Stimulated activated CD4-positive, alpha-beta T cell treated with anti-CD3 and anti-CD28 coated beads, TNF-alpha, amount 100 ng/mL, for 1 hour (primary cell): Measurements from ENCODE around the gene FAR2.
"Not testable (repeated sequence)": the region's sequence is repeated elsewhere in the genome, so short reads cannot be mapped to it uniquely, and the experiment has no call there.

Experiments used
- DNase-seq, 3 donors: peaks; one replicate each; pipeline ENCODE4 v3.0.0-alpha.2; 2020; ENCODE audit warnings: low read depth in 3 of 3, low spot score in 1 of 3

FAR2 gene

GRCh38 chr12:29320295-29321085, 171.4 kb downstream of the FAR2 start:
- no peak for DNase-seq

DNA sequence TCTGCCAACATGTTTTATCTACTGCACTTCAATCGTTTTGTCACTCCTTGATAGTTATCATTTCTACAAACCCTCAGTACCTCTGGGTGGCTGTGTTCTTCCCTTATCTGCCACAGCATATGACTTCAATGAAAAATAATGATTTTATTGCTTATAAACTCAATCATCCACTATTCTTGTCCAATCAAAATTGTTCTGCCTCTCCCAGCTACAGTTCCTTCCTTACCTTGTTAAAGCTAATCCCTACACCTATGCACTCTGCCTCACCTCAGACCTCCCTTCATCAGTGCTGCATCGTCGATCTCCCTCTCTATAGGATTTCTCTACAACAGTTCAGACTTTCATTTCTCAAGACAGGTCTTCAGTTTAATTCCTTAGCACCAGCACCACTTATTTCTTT, 173.1 kb downstream of the FAR2 start:
- DNase-seq = no peak

DNA sequence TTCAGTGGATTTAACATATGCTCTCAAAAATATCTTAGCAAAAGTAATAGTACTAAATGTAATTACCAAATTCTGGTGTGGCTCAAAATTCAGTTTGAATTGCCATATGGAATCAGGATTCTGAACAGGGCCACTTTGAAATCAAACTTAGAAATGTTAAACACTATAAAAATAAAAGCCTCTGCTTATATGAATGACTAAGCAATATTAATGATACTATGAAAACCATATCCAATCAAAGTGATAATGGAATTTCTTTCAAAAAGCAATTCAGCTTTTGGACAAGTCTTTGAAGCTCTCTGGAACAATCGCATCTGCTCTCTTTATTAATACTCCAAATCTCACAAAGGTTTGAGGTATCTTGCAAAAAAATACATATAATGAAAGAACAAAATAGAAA, 180.3 kb downstream of the FAR2 start:
- no peak for DNase-seq

- no peak for DNase-seq
Observed at GRCh38 chr12:29333178-29333577, 184.1 kb downstream of the FAR2 start.

DNA sequence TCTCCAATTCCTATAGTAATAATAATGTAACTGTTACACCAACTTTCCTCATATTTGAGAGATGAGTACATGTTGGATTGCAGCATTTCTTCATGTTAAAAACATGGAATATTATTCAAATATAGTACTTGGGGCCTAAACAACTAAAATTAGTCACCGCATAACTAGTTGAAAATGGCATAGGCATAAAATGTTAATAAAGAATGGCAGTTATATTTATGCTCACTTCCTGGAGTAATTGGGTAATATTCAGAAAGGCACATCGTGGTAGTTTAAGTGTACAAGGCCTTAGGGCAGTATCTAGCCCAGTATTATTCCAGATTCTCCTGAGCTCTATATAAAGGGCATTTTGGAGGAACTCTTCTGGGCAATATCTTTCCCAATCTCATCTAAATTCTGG, 185.9 kb downstream of the FAR2 start:
- no peak for DNase-seq

GRCh38 chr12:29337325-29337724, 188.2 kb downstream of the FAR2 start:
- no peak for DNase-seq

DNA sequence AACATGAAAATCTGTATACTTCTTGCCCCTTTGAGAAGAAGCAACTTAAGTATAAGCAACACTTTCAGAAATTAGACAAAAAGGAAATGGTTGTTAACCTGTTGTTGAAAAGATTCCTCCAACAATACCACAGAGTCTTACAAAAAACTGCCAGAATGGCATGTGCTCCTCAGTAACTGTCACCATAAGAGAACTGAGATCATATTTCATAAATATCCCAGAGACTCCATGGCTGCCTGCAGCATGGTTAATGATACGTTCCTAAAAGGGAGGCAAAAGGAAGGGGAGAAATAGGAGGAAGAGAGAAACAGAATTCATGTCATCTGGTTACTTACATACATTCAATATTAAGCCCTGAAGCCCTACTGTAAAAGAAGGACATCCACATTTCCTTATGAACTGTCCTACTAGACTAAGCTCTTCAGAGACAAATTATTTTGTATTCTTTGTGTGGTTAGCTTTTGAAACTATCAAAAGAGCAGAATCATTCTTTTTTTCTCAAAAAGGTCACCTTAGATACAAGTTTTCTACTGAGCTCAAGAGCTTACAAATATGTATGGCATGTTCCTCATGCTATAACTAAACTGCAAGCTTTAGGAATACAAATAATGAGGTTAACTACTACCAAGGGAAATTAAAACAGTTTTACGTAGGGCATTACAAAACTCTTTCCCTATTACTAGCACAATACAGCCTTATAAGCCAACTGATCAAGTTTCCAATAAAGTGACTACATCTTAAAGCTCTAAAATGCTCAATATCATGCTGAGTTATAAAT, 194.1 kb downstream of the FAR2 start:
- no peak for DNase-seq

- DNase-seq = no peak
Observed at GRCh38 chr12:29346769-29347421, 197.8 kb downstream of the FAR2 start.

GRCh38 chr12:29350080-29350479, 201.0 kb downstream of the FAR2 start:
- no peak for DNase-seq

GRCh38 chr12:29354954-29355353, 205.9 kb downstream of the FAR2 start:
- no peak for DNase-seq

GRCh38 chr12:29365091-29365490, 216.0 kb downstream of the FAR2 start:
- no peak for DNase-seq

DNA sequence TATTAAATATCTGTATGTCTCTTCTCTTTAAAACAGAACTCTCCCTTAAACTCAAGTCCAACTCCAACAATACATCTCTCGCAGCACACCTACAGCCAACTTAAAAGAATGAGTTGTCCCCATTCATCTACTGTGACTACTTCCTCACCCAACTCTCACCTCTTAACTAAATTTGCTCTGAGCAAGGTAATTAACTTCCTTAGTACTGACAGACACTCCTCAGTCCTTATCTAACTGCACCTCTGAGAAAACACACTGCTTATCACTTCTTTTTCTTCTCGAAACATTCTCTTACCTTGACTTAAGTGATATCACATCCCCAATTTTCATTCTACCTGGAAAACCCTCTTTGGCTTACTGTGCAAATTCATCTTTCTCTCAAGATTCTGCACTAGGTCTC, 224.9 kb downstream of the FAR2 start:
- DNase-seq = no peak

GRCh38 chr12:29374913-29375312, 225.8 kb downstream of the FAR2 start:
- no peak for DNase-seq

DNA sequence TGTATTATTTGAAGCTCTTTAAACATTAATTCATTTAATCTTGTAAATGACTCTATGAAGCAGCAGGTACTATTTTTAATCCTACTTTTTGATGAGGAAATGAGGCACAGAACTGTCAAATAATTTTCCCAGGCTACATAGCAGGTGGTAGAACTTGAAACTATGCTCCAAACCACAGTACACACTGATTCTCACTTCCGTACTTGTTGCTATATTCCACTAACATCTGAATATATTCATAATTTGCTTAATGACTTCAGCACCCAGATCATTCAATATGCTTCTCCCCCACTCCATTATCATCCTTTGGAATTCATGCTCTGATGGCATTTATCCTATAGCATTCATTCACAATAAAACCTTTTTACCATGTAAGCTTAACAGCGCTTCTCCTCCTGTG, 227.0 kb downstream of the FAR2 start:
- DNase-seq = no peak

DNA sequence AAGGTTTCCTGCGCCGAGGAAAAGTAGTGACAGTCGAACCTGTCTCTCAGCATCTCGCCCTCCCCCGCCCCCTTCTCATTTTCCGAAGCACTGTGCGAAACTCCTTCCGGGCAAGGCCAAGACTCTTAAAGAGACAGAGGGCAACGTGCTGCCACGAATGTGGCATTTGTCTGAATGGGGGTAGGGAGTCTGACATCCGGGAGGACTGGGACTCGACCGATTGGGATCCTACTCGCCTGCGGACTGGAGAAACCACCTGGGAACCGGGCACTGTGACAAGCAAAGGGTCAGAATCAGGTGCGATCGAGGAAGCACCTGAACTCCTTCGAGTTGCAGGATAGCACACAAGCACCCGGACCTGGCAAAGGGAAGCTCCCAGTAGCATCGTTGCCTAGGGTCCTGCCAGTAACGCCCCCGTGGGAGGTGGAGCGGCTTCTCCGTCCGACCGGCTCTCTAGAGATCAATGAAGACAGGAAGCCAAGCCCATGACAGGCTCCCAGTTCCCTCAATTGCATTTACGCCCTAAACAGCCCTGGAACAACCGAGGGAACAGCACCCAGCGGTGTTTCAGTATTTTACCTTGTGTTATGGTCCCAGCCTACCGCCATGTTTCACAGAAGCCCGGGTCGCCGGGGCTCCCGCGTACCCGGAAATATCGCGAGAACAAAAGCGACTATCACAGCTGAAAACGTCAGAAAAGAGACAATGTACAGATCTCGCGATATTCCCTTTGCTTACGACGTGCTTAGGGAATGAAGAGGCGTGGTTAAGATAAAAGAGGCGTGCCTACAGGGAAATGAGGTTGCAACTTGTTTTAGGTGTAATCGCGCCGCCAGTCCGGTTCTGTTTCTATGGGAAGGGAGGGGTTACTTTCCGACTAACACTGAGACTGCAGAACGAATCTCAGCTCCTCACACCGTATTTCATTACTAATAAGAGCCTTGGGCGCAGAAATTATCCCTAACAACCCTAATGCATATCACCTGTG, 231.8 kb downstream of the FAR2 start, which contains the start of gene ERGIC2:
ERGIC2 (minus strand) TSS at position 637 of the 988 bp plus-strand sequence. CDS start 9,539 bp downstream, outside the sequence.
- peak; percentile 67 to 86 (median 81) for DNase-seq

DNA sequence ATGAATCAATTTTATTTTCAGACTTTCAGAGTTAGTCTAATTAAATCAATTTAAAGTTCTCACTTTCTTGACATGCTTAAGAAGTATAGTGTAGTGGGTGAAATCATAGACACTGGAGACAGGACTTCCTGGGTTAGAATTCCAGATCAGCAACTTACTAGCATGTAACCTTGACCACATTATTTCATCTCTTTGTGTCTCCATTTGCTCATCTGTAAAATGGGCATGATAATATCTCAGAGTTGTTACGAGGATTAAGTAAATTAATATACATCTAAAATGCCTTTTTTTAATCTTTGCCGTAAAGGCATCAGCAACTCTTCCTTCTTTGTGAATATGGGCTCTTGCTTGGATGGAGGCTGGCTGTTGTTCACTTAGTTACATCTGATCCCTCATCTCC, 233.2 kb downstream of the FAR2 start:
- DNase-seq = no peak

DNA sequence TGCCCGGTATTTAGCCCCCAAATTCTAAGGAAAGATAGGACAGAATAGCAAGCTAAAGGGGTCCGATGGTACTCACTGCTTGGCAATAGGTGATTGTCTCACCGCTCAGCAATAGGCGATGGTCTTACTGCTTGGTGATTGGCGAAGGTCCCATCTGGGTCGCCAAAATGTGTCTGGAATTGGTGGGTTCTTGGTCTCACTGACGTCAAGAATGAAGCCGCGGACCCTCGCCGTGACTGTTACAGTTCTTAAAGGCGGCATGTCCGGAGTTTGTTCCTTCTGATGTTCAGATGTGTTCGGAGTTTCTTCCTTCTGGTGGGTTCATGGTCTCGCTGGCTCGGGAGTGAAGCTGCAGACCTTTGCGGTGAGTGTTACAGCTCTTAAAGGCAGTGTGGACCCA, 236.1 kb downstream of the FAR2 start:
- not testable (repeated sequence) for DNase-seq
